Uterus (tissue), 4 donors: ENCODE data around the gene GPR17. TPM values are rescaled to one million over a fixed set of nuclear protein-coding genes. Genes with fewer than 3 reads are reported as not detected.

Experiments
- DNase-seq, 2 donors: peaks; one replicate each; pipeline ENCODE4 v3.0.0-alpha.2; 2019 to 2020
- H3K27ac ChIP-seq, 2 donors: fragments of 200-600 bp; sonication (generic); 1 replicate in 1 of 2; 2 replicates in 1 of 2; pipeline ENCODE4 v1.5.1; 2016 to 2018
- H3K27me3 ChIP-seq, 2 donors: fragments of 200-600 bp; sonication (generic); one replicate each; pipeline ENCODE4 v1.5.1; 2018 to 2019; ENCODE audit warnings: control low read depth in 1 of 2
- H3K36me3 ChIP-seq, 2 donors: fragments of 200-600 bp; sonication (generic); one replicate each; pipeline ENCODE4 v1.5.1; 2019; ENCODE audit warnings: control low read depth in 1 of 2
- H3K4me1 ChIP-seq, 2 donors: fragments of 200-600 bp; sonication (generic); one replicate each; pipeline ENCODE4 v1.5.1; 2018 to 2019; ENCODE audit warnings: control low read depth in 1 of 2
- H3K4me3 ChIP-seq, 2 donors: fragments of 200-600 bp; sonication (generic); 1 replicate in 1 of 2; 2 replicates in 1 of 2; pipeline ENCODE4 v1.5.1; 2018 to 2019; ENCODE audit warnings: mild to moderate bottlenecking in 1 of 2
- H3K9me3 ChIP-seq, 2 donors: fragments of 200-600 bp; sonication (generic); one replicate each; pipeline ENCODE4 v1.5.1; 2019; ENCODE audit warnings: control low read depth in 1 of 2
- CTCF ChIP-seq, 4 experiments: fragments of 200-600 bp in 2 of 4; fragments of 450-650 bp in 2 of 4; sonication (generic) in 2 of 4; IDR thresholded peaks; one replicate each; pipeline ENCODE4 v1.5.1; 2016 to 2019; ENCODE audit warnings: antibody characterized with exemption in 4 of 4, mild to moderate bottlenecking in 2 of 4, moderate library complexity in 1 of 4
- POLR2A ChIP-seq, 2 donors: fragments of 450-650 bp; IDR thresholded peaks; one replicate each; pipeline ENCODE4 v1.6.1; 2016; ENCODE audit warnings: antibody characterized with exemption in 2 of 2, mild to moderate bottlenecking in 1 of 2, moderate library complexity in 1 of 2
- intact Hi-C: fragments of 100-400 bp; cut with DNase I; formaldehyde crosslinking; loops from one replicate; pipeline ENCODE4 v1.15.1; 2023; ENCODE audit warnings: low total_unique reads
- total RNA-seq, 4 donors: library from RNA; depleted of rRNA in 3 of 4; stranded (reverse); fragments of >200 nt in 3 of 4; gene quantifications; one replicate each; pipeline versions ENCODE4 v1.1.0 to v1.2.4, GENCODE V29; 2014 to 2023
- donor health status: DM: yes; HTN: yes; CAD: no.

The GPR17 gene
- total RNA-seq, 4 donors from 2014 or later: 0.41 TPM; not detected in 3

GRCh38 chr2:127644066-127645025, 1.6 kb upstream of the GPR17 start:
- no peaks in the 10 kb centered on the region for H3K27me3 ChIP-seq
- H3K36me3 ChIP-seq: no peaks in the 10 kb centered on the region

GRCh38 chr2:127645026-127645394, 943 bp upstream of the GPR17 start:
- no peaks in the 10 kb centered on the region for H3K27me3 ChIP-seq
- no peak for DNase-seq
- no peak overlapping the region for H3K4me3 ChIP-seq
- no peak overlapping the region for H3K27ac ChIP-seq
- H3K36me3 ChIP-seq: no peaks in the 10 kb centered on the region
- TF ChIP-seq CTCF (IDR thresholded peaks at IDR 0.05): no peak
- no peak for TF ChIP-seq POLR2A (IDR thresholded peaks at IDR 0.05)
- no peaks in the 10 kb centered on the region for H3K9me3 ChIP-seq
- intact Hi-C loops: no loop called here
- H3K4me1 ChIP-seq: peaks cover 0 to 4% of the 10 kb centered on the region in 2 donors

More at GRCh38 chr2:127644066-127645025, 1.6 kb upstream of the GPR17 start:
- TF ChIP-seq CTCF (IDR thresholded peaks at IDR 0.05): no peak
- no peak for TF ChIP-seq POLR2A (IDR thresholded peaks at IDR 0.05)
- Histone ChIP-seq H3K4me3 (no peak overlapping the region), H3K27ac (peak overlapping the region; percentile 13 to 16), H3K4me1 (peaks cover 0 to 3% of the 10 kb centered on the region in 2 donors), H3K9me3 (no peaks in the 10 kb centered on the region)
- no peak for DNase-seq
- intact Hi-C loops: no loop called here

GRCh38 chr2:127646487-127647241, 711 bp downstream of the GPR17 start:
- H3K4me3 ChIP-seq: no peak overlapping the region
- intact Hi-C loops: no loop called here
- TF ChIP-seq CTCF (IDR thresholded peaks at IDR 0.05) (no peak), POLR2A (IDR thresholded peaks at IDR 0.05) (no peak)

GRCh38 chr2:127647242-127648190, 1.6 kb downstream of the GPR17 start:
- no peaks in the 10 kb centered on the region for H3K36me3 ChIP-seq
- intact Hi-C loops: no loop called here
- no peaks in the 10 kb centered on the region for H3K27me3 ChIP-seq
- H3K27ac ChIP-seq: peak overlapping the region; percentile 47 to 70
- no peaks in the 10 kb centered on the region for H3K9me3 ChIP-seq
- H3K4me1 ChIP-seq: peaks cover 0 to 10% of the 10 kb centered on the region in 2 donors
- TF ChIP-seq POLR2A (IDR thresholded peaks at IDR 0.05) (no peak), CTCF (IDR thresholded peaks at IDR 0.05) (no peak)
- H3K4me3 ChIP-seq: no peak overlapping the region
- no peak for DNase-seq

More at GRCh38 chr2:127646487-127647241, 711 bp downstream of the GPR17 start:
- H3K27ac ChIP-seq: peak overlapping the region; percentile 47 to 70
- no peak for DNase-seq
- peaks cover 0 to 4% of the 10 kb centered on the region in 2 donors for H3K4me1 ChIP-seq
- no peaks in the 10 kb centered on the region for H3K36me3 ChIP-seq
- no peaks in the 10 kb centered on the region for H3K9me3 ChIP-seq
- no peaks in the 10 kb centered on the region for H3K27me3 ChIP-seq
